HepG2 (cell line): ENCODE data around the gene RFTN1. TPM values are rescaled to one million over a fixed set of nuclear protein-coding genes. Genes with fewer than 3 reads are reported as not detected.

Source experiments
- BORCS8-MEF2B ChIP-seq: sonication (generic); formaldehyde crosslinking; IDR thresholded peaks from 2 replicates; pipeline ENCODE4 v1.8.0; 2022; ENCODE audit warnings: mild to moderate bottlenecking, missing genetic modification reagents
- CCAR2 ChIP-seq: fragments of 200-400 bp; formaldehyde crosslinking; optimal IDR thresholded peaks from 2 replicates; pipeline ENCODE3; 2018; ENCODE audit warnings: low read depth, mild to moderate bottlenecking, low read length, moderate library complexity
- CEBPG ChIP-seq: IDR thresholded peaks from 2 replicates; pipeline ENCODE4 v1.6.1; 2016
- HMGA1 ChIP-seq: sonication (generic); formaldehyde crosslinking; conservative IDR thresholded peaks from 2 replicates; pipeline ENCODE4 v1.4.0; 2020; ENCODE audit warnings: missing genetic modification reagents
- ISL2 ChIP-seq: sonication (generic); formaldehyde crosslinking; IDR thresholded peaks from 2 replicates; pipeline ENCODE4 v1.5.0; 2020; ENCODE audit warnings: missing genetic modification reagents
- NR3C1 ChIP-seq: sonication (generic); formaldehyde crosslinking; IDR thresholded peaks from 2 replicates; pipeline ENCODE4 v1.4.0; 2020; ENCODE audit warnings: missing genetic modification reagents
- ZC3H13 ChIP-seq: sonication (generic); formaldehyde crosslinking; IDR thresholded peaks from 2 replicates; pipeline ENCODE4 v1.8.1; 2023; ENCODE audit warnings: mild to moderate bottlenecking, missing genetic modification reagents, moderate library complexity
- ZNF749 ChIP-seq: sonication (generic); formaldehyde crosslinking; IDR thresholded peaks from 2 replicates; pipeline ENCODE4 v1.8.0; 2022; ENCODE audit warnings: mild to moderate bottlenecking, missing genetic modification reagents, moderate library complexity, borderline replicate concordance
- polyA plus RNA-seq, 8 experiments: library from polyadenylated mRNA; depleted of rRNA in 3 of 8; stranded (reverse) in 7 of 8; unstranded in 1 of 8; fragments of >200 nt; fragmentation: Illumina TruSeq in 4 of 8; extraction: Trizol in 4 of 8; gene quantifications; 2 replicates each; pipeline versions ENCODE4 v1.2.1 to v1.2.3, GENCODE V29; 2011 to 2016; ENCODE audit warnings: low read depth in 4 of 8, missing spikeins in 1 of 8, mixed read lengths in 1 of 8; ENCODE audit not compliant: insufficient read depth in 1 of 8
- total RNA-seq, 5 experiments: library from RNA; depleted of rRNA; stranded (reverse); fragments of >200 nt; fragmentation: Illumina TruSeq; extraction: Trizol; gene quantifications; 2 replicates each; pipeline ENCODE4 v1.2.3, GENCODE V29; 2016; ENCODE audit warnings: low read depth in 1 of 5
- TF ChIP-seq, protein P1 (sequence below): sonication (generic); formaldehyde crosslinking; IDR thresholded peaks from 2 replicates; pipeline ENCODE4 v1.4.0; 2020; ENCODE audit warnings: mild to moderate bottlenecking, missing genetic modification reagents
- TF ChIP-seq, protein P2 (sequence below): sonication (generic); formaldehyde crosslinking; IDR thresholded peaks from 2 replicates; pipeline ENCODE4 v1.5.0; 2020; ENCODE audit warnings: mild to moderate bottlenecking, missing genetic modification reagents, borderline replicate concordance
- TF ChIP-seq, protein P3 (sequence below): sonication (generic); formaldehyde crosslinking; IDR thresholded peaks from 2 replicates; pipeline ENCODE4 v1.4.0; 2020; ENCODE audit warnings: missing genetic modification reagents
- TF ChIP-seq, protein P4 (sequence below): IDR thresholded peaks from 2 replicates; pipeline ENCODE4 v1.4.0; 2020; ENCODE audit warnings: mild to moderate bottlenecking, missing genetic modification reagents
- TF ChIP-seq, protein P5 (sequence below): sonication (generic); formaldehyde crosslinking; IDR thresholded peaks from 2 replicates; pipeline ENCODE4 v1.4.0; 2020; ENCODE audit warnings: missing genetic modification reagents
- TF ChIP-seq, protein P6 (sequence below): sonication (generic); formaldehyde crosslinking; IDR thresholded peaks from 2 replicates; pipeline ENCODE4 v1.5.0; 2020; ENCODE audit warnings: mild to moderate bottlenecking, missing genetic modification reagents

Gene RFTN1
- total and polyA plus RNA-seq, 2 of the 13 experiments (the other 11 are each of a cell fraction or from before 2014, with no cell fraction given) = not detected

DNA sequence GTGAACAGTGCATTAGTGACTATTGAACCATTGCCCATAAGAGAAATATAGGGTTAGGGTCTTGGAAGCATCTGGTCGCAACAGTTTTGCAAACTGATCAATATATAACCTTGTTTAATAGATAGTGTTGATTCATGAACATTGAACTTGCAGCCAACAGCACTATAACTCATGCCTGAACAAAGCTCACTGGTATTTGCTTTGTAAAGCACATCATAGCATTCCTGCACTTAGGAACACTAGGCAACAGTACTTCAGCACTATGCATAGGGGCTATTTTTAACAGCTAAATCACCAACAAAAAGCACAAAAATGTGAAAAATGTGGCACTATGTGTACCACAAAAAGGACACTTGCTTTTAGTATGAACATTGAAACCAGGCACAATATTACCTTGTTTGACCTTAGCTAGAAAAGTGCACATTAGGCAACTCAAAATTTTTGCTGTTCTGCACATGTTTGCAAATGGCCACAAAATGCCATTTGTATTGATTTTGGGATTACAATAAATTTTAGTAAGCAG is 180.5 kb downstream of the RFTN1 start (continued):
- TF ChIP-seq, protein P1, sequence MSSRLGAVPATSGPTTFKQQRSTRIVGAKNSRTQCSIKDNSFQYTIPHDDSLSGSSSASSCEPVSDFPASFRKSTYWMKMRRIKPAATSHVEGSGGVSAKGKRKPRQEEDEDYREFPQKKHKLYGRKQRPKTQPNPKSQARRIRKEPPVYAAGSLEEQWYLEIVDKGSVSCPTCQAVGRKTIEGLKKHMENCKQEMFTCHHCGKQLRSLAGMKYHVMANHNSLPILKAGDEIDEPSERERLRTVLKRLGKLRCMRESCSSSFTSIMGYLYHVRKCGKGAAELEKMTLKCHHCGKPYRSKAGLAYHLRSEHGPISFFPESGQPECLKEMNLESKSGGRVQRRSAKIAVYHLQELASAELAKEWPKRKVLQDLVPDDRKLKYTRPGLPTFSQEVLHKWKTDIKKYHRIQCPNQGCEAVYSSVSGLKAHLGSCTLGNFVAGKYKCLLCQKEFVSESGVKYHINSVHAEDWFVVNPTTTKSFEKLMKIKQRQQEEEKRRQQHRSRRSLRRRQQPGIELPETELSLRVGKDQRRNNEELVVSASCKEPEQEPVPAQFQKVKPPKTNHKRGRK (CRISPR knock-in tag) = no peak
- TF ChIP-seq, protein P2, sequence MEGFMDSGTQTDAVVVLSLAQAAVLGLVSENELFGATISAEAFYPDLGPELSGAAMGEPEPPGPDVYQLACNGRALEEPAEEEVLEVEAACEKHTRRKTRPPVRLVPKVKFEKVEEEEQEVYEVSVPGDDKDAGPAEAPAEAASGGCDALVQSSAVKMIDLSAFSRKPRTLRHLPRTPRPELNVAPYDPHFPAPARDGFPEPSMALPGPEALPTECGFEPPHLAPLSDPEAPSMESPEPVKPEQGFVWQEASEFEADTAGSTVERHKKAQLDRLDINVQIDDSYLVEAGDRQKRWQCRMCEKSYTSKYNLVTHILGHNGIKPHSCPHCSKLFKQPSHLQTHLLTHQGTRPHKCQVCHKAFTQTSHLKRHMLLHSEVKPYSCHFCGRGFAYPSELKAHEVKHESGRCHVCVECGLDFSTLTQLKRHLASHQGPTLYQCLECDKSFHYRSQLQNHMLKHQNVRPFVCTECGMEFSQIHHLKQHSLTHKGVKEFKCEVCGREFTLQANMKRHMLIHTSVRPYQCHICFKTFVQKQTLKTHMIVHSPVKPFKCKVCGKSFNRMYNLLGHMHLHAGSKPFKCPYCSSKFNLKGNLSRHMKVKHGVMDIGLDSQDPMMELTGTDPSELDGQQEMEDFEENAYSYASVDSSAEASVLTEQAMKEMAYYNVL (CRISPR knock-in tag) = 0 out of 2 replicates have a peak, but pooled peaks have one; percentile 43
- no peak for TF ChIP-seq ZNF749 (CRISPR knock-in tag)
- TF ChIP-seq, protein P3, sequence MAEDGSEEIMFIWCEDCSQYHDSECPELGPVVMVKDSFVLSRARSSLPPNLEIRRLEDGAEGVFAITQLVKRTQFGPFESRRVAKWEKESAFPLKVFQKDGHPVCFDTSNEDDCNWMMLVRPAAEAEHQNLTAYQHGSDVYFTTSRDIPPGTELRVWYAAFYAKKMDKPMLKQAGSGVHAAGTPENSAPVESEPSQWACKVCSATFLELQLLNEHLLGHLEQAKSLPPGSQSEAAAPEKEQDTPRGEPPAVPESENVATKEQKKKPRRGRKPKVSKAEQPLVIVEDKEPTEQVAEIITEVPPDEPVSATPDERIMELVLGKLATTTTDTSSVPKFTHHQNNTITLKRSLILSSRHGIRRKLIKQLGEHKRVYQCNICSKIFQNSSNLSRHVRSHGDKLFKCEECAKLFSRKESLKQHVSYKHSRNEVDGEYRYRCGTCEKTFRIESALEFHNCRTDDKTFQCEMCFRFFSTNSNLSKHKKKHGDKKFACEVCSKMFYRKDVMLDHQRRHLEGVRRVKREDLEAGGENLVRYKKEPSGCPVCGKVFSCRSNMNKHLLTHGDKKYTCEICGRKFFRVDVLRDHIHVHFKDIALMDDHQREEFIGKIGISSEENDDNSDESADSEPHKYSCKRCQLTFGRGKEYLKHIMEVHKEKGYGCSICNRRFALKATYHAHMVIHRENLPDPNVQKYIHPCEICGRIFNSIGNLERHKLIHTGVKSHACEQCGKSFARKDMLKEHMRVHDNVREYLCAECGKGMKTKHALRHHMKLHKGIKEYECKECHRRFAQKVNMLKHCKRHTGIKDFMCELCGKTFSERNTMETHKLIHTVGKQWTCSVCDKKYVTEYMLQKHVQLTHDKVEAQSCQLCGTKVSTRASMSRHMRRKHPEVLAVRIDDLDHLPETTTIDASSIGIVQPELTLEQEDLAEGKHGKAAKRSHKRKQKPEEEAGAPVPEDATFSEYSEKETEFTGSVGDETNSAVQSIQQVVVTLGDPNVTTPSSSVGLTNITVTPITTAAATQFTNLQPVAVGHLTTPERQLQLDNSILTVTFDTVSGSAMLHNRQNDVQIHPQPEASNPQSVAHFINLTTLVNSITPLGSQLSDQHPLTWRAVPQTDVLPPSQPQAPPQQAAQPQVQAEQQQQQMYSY (CRISPR knock-in tag) = no peak
- TF ChIP-seq, protein P4, sequence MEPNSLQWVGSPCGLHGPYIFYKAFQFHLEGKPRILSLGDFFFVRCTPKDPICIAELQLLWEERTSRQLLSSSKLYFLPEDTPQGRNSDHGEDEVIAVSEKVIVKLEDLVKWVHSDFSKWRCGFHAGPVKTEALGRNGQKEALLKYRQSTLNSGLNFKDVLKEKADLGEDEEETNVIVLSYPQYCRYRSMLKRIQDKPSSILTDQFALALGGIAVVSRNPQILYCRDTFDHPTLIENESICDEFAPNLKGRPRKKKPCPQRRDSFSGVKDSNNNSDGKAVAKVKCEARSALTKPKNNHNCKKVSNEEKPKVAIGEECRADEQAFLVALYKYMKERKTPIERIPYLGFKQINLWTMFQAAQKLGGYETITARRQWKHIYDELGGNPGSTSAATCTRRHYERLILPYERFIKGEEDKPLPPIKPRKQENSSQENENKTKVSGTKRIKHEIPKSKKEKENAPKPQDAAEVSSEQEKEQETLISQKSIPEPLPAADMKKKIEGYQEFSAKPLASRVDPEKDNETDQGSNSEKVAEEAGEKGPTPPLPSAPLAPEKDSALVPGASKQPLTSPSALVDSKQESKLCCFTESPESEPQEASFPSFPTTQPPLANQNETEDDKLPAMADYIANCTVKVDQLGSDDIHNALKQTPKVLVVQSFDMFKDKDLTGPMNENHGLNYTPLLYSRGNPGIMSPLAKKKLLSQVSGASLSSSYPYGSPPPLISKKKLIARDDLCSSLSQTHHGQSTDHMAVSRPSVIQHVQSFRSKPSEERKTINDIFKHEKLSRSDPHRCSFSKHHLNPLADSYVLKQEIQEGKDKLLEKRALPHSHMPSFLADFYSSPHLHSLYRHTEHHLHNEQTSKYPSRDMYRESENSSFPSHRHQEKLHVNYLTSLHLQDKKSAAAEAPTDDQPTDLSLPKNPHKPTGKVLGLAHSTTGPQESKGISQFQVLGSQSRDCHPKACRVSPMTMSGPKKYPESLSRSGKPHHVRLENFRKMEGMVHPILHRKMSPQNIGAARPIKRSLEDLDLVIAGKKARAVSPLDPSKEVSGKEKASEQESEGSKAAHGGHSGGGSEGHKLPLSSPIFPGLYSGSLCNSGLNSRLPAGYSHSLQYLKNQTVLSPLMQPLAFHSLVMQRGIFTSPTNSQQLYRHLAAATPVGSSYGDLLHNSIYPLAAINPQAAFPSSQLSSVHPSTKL = peak; percentile 89
- TF ChIP-seq ISL2 (CRISPR knock-in tag) = peak; percentile 89
- TF ChIP-seq, protein P5, sequence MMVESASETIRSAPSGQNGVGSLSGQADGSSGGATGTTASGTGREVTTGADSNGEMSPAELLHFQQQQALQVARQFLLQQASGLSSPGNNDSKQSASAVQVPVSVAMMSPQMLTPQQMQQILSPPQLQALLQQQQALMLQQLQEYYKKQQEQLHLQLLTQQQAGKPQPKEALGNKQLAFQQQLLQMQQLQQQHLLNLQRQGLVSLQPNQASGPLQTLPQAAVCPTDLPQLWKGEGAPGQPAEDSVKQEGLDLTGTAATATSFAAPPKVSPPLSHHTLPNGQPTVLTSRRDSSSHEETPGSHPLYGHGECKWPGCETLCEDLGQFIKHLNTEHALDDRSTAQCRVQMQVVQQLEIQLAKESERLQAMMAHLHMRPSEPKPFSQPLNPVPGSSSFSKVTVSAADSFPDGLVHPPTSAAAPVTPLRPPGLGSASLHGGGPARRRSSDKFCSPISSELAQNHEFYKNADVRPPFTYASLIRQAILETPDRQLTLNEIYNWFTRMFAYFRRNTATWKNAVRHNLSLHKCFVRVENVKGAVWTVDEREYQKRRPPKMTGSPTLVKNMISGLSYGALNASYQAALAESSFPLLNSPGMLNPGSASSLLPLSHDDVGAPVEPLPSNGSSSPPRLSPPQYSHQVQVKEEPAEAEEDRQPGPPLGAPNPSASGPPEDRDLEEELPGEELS = peak; percentile 73
- TF ChIP-seq, protein P6, sequence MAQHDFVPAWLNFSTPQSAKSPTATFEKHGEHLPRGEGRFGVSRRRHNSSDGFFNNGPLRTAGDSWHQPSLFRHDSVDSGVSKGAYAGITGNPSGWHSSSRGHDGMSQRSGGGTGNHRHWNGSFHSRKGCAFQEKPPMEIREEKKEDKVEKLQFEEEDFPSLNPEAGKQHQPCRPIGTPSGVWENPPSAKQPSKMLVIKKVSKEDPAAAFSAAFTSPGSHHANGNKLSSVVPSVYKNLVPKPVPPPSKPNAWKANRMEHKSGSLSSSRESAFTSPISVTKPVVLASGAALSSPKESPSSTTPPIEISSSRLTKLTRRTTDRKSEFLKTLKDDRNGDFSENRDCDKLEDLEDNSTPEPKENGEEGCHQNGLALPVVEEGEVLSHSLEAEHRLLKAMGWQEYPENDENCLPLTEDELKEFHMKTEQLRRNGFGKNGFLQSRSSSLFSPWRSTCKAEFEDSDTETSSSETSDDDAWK (CRISPR knock-in tag) = no peak
- TF ChIP-seq CCAR2 = no peak
- no peak for TF ChIP-seq BORCS8-MEF2B (CRISPR knock-in tag)
- peak; percentile 68 for TF ChIP-seq CEBPG (CRISPR knock-in tag)
- TF ChIP-seq NR3C1 (CRISPR knock-in tag) = no peak
- TF ChIP-seq HMGA1 (CRISPR knock-in tag) = no peak
- TF ChIP-seq ZC3H13 = no peak
